ENCODE measurements around the gene CRCP. TPM values are rescaled to one million over a fixed set of nuclear protein-coding genes. Genes with fewer than 3 reads are reported as not detected.
"Not testable (repeated sequence)": the region's sequence is repeated elsewhere in the genome, so short reads cannot be mapped to it uniquely, and the experiment has no call there.

CRCP gene
- total RNA-seq, 1 donor from 2014 or later: 35.5 TPM

GRCh38 chr7:66169616-66170015 lies 55.0 kb downstream of the CRCP start:
- Histone ChIP-seq H3K4me1 (no peaks in the 10 kb centered on the region), H3K27ac (no peak overlapping the region), H3K36me3 (no peaks in the 10 kb centered on the region), H3K9me3 (no peaks in the 10 kb centered on the region), H3K27me3 (ENCODE audit: low read depth) (no peaks in the 10 kb centered on the region), H3K4me3 (no peak overlapping the region)
- intact Hi-C loops (cut with DNase I): no loop called here
- ATAC-seq (no peak), DNase-seq (no peak)
- TF ChIP-seq, protein P1, sequence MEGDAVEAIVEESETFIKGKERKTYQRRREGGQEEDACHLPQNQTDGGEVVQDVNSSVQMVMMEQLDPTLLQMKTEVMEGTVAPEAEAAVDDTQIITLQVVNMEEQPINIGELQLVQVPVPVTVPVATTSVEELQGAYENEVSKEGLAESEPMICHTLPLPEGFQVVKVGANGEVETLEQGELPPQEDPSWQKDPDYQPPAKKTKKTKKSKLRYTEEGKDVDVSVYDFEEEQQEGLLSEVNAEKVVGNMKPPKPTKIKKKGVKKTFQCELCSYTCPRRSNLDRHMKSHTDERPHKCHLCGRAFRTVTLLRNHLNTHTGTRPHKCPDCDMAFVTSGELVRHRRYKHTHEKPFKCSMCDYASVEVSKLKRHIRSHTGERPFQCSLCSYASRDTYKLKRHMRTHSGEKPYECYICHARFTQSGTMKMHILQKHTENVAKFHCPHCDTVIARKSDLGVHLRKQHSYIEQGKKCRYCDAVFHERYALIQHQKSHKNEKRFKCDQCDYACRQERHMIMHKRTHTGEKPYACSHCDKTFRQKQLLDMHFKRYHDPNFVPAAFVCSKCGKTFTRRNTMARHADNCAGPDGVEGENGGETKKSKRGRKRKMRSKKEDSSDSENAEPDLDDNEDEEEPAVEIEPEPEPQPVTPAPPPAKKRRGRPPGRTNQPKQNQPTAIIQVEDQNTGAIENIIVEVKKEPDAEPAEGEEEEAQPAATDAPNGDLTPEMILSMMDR (IDR thresholded peaks at IDR 0.05): no peak

- Histone ChIP-seq H3K36me3 (no peaks in the 10 kb centered on the region), H3K9me3 (no peaks in the 10 kb centered on the region), H3K27me3 (ENCODE audit: low read depth) (no peaks in the 10 kb centered on the region), H3K4me1 (no peaks in the 10 kb centered on the region), H3K27ac (no peak overlapping the region), H3K4me3 (no peak overlapping the region)
- peak; percentile 69 to 87 for ATAC-seq
- intact Hi-C loops (cut with DNase I): no loop called here
- peak; percentile 52 for DNase-seq
- TF ChIP-seq, protein P1 (IDR thresholded peaks at IDR 0.05): no peak
Observed at GRCh38 chr7:66170309-66171231, 55.9 kb downstream of the CRCP start.

GRCh38 chr7:66172536-66173401 lies 58.1 kb downstream of the CRCP start:
- not testable (repeated sequence) for H3K4me3 ChIP-seq, H3K4me1 ChIP-seq, ATAC-seq

DNA sequence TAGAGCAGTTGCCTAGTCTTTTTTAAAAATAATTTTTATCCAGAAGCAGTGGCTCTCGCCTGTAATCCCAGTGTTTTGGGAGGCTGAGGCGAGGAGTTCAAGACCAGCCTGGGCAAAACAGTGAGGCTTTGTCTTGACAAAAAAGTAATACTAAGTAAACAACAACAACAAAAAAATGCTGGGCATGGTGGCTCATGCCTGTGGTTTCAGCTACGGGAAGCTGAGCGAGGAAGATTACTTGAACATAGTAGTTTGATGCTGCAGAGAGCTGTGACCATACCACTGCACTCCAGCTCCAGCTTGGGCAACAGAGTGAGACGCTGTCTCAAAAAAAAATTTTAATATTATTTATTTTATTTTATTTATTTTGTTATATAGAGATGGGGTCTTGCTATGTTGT lies 59.2 kb downstream of the CRCP start:
- TF ChIP-seq, protein P1 (IDR thresholded peaks at IDR 0.05): no peak
- intact Hi-C loops (cut with DNase I): no loop called here
- no peak for DNase-seq
- ATAC-seq: no peak
- Histone ChIP-seq H3K27ac (no peak overlapping the region), H3K9me3 (no peaks in the 10 kb centered on the region), H3K4me3 (no peak overlapping the region), H3K4me1 (no peaks in the 10 kb centered on the region), H3K36me3 (no peaks in the 10 kb centered on the region), H3K27me3 (ENCODE audit: low read depth) (no peaks in the 10 kb centered on the region)

More at GRCh38 chr7:66172536-66173401, 58.1 kb downstream of the CRCP start:
- H3K27me3 ChIP-seq (ENCODE audit: low read depth); H3K27ac ChIP-seq; H3K36me3 ChIP-seq; H3K9me3 ChIP-seq; intact Hi-C loops (cut with DNase I); DNase-seq: not testable (repeated sequence)

DNA sequence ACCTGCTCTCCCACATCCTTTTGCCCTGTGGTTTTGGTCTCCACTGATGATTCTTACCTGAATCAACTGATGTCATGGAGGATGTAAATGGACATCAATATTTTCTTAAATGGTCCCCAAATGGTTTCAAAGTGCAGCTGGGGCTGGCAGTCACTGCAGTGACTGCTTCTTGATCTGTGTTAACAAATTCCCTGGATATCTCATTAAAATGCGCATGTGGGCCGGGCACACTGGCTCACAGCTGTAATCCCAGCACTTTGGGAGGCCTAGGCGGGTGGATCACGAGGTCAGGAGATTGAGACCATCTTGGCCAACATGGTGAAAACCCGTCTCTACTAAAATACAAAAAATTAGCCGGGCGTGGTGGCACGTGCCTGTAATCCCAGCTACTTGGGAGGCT lies 60.4 kb downstream of the CRCP start:
- H3K27ac ChIP-seq; intact Hi-C loops (cut with DNase I); ATAC-seq; H3K9me3 ChIP-seq; H3K4me1 ChIP-seq; H3K4me3 ChIP-seq; H3K27me3 ChIP-seq (ENCODE audit: low read depth); DNase-seq; H3K36me3 ChIP-seq: not testable (repeated sequence)

DNA sequence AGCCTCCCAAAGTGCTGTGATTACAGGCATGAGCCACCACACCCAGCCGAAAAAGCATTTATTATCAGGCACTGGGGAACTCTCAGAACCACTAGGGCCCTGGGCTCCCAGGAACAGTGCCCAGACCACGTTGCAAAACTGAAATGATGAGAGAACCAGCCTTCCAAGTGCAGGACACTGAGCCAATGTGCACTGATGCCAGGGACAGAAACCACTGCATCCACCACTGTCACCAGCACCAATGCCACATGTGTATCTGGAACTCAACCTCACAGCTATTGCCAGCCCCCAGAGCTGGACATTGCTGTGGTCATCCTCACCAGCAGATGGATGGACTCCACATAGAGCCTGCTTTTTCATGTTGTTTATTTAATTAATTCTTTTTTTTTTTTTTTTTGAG lies 62.3 kb downstream of the CRCP start:
- DNase-seq: no peak
- Histone ChIP-seq H3K4me3 (no peak overlapping the region), H3K36me3 (no peaks in the 10 kb centered on the region), H3K27ac (no peak overlapping the region), H3K4me1 (no peaks in the 10 kb centered on the region), H3K9me3 (no peaks in the 10 kb centered on the region), H3K27me3 (ENCODE audit: low read depth) (no peaks in the 10 kb centered on the region)
- ATAC-seq: no peak
- TF ChIP-seq, protein P1 (IDR thresholded peaks at IDR 0.05): no peak
- intact Hi-C loops (cut with DNase I): no loop called here

Data from lower lobe of right lung (tissue), 2 donors.